NCI-H2081 treated with DMSO at 0.1 percent for 48 hours (cell line): Measurements from ENCODE around the gene DEFB129.
A peak's percentile ranks its signal among the peaks of the same experiment; 100 is the strongest.
"Not testable (repeated sequence)": the region's sequence is repeated elsewhere in the genome, so short reads cannot be mapped to it uniquely, and the experiment has no call there.

Experiments
- DNase-seq: peaks from one replicate; lab custom pipeline; 2025; lab: John Stamatoyannopoulos, UW

Gene DEFB129

DNA sequence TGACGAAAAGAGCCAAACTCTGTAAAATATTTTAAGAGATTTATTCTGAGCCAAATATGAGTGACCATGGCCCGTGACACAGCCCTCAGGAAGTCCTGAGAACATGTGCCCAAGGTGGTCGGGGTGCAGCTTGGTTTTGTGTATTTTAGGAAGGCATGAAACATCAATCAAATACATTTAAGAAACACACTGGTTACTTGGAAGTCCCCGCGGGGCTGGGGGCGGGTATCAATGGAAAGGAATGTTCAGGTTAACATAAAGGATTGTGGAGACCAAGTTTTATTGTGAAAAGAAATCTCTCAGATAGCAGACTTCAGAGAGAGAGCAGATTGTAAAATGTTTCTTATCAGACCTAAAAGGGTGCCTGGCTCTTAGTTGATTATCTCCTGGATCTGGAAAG lies 26.4 kb downstream of the DEFB129 start:
- DNase-seq: not testable (repeated sequence)

DNA sequence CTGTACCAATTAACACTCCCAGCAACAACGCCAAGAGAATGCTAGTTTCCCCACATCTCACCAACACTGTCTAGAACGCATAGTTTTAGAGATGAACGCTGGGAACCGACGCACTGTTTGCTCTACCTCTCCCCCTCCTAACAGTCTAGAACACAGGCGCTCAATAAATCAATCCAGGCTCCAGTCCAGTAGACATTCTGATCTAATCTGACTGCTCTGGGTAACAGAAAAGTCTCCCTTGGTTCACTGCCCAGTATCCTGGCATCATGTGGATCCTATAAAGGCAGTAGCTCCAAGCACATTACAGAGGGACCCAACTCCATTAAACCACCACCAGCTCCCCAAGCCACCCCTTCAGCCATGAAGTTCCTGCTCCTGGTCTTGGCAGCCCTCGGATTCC lies 30.4 kb downstream of the DEFB129 start, which contains the start of gene DEFB132:
Gene DEFB132 (plus strand): TSS at position 306 of the 400 bp plus-strand sequence. CDS start 55 bp downstream, at position 361.
- DNase-seq: no peak

DNA sequence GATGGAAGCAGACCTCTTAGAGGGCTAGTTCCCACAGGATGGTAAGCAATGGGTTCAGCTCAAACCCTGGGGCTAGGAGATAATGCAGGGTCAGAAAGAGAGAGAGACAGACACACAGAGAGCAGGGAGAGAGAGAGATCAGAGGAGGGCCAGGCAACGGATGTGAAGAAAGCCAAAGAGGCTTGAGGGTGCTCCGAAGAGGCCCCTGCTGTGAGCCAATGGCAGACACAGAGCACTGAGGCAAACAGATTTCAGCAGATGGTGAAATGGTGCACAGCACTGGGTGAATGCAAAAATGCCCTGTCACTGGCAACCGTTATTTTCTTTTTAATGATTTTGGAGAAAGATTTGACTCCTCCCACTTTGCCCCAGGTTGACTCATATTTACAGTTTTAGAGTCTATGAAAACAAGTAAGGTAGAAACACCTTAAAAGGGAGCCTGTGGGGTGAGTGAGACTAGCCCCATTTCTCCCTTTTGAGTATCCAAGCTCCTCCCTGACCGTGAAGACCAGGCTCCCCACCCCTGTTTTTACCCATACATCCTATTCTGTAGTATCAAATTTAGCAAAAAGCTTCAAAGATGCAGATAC lies 31.3 kb downstream of the DEFB129 start:
- DNase-seq: no peak

DNA sequence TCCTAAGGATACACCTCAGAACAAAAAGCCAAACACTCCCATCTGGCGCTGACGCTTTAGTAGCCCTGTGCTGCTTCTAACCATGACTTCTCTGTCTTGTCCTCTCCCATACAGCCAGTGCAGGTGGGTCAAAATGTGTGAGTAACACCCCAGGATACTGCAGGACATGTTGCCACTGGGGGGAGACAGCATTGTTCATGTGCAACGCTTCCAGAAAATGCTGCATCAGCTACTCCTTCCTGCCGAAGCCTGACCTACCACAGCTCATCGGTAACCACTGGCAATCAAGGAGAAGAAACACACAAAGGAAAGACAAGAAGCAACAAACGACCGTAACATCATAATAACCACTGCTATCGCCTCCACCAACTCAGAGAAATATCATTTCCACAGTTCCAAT lies 31.9 kb downstream of the DEFB129 start:
- no peak for DNase-seq

DNA sequence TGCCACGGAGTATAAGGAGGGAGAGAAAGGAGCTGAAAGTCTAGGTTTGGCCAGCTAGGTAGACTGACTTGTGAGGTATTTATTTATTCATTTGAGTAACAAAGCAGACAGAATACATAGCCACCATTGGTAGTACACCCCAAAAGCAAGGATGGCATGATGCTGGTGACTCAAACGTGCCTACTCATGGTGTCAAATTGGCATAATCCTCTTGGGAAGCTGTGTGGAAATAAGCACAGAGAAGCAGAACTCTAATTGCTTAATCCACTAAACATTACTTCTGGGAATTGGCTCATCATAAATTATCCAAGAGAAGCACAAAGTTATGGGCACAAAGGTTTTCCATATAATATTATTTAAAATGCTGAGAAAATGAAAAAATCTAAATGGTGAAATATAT lies 32.9 kb downstream of the DEFB129 start:
- DNase-seq: no peak

DNA sequence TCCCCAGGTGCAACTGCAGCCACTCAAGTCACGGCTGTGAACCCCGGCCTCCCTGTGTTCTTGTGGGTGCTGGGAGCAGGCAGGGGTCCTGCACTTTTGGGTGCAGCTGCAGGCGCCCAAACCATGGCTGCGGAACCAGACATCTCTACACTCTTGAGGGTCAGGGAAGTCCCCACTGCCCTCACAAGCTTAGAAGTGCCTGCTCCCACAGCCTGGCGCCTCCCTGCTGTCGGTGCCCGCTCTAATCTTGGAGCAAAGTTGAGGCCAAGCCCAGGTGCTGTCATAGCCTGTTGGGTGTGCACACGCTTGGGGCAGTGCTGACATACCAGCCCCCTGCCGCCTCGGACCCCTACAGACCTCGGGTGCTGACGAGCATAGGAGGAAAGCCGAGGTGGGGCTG lies 36.6 kb downstream of the DEFB129 start:
- no peak for DNase-seq

DNA sequence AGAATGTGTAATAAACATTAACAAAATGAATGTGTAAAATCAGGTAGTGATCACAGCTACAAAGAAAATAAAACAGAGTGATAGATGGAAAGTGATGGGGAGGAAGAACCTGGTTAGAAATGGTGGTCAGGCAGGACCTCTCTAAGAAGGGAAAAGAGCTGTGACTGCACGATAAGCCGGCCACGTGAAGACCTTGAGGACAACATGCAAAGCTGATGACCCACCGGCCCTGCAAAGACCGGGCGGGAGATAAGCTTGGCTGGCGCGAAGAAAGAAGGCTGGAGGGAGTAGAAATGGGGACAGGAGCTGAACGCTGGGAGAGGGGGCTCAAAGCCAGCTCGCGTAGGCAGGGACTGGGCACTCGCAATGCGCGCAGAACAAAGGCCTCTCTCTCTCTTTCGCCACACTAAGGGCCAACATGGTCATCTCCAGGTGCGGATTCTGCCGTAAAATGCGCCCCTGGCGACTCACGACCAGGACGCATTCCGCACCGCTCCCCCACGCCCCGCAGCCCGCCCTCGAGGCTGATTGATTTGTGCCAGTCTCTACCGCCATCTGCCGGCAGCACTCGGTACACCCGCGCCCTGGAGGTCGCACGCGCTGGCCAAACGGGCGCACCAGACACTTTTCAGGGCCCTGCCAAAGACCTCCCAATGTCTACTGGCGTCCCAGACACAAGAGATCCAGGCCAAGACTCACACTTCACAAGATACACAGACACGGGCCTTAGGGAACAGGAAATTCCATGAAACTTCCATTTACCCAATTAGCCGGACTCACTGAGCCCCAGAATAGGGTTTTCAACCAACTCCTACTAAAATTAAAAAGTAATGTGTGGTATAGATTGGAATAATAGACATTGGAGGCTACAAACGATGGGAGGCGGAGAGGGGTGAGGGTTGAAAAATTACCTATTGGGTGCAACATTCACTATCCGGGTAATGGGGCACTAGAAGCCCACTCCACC lies 39.8 kb downstream of the DEFB129 start:
- peak; percentile 38 for DNase-seq

DNA sequence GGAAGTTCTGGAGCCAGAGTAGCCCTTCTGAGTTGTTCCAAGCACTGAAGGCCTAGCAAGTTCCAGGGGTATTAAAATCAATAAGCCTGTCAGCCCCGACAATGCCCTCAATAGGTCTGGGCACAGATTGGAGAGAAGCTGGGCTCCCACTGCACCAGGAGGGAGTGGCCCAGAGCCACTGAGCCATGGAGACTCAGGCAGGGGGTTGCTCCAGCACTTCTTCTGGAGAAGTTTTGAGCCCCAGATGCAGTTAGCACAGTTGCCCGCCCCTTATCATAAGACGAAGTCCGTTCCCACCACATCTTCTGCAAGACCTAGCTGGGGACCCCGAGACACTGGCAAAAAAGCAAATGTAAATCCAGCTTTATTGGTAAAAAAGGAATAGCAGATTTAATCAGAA lies 43.5 kb downstream of the DEFB129 start:
- no peak for DNase-seq

DNA sequence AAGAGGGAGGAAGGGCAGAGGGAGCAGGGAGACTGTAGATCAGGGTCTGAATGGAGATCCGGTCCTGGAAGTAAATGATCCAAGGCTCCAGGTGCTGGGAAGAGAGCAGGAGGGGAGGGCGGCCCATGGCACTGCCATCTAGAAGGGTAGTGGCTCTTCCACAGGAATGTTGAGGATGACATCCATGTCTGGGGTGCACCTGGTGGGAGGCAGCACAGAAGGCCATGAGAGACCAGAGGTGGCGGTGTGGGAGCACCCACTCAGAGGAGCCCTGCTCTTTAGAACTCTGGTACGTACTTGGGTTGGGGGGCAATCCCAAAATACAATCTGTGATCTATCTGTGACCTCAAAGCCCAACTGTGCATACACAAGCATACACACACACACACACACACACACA lies 44.0 kb downstream of the DEFB129 start:
- no peak for DNase-seq

DNA sequence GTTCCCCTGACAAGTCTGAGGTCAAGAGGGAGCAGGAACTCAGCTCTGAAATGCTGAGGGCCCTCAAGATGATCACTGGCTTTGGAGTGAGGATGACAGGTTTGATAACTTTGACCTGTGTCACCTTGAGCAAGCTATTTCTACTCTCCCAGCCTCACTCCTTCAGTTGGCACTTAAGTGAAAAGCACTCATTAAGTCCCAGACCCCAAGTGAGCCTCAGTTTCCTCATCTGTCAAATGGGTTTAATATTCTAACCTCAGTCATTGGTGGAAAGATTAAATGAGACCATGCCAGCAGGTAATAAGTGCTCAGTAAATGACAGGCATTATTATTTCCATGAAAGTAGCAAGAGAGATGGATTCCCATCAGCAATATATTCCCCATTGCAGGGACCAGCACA lies 44.5 kb downstream of the DEFB129 start:
- DNase-seq: no peak

DNA sequence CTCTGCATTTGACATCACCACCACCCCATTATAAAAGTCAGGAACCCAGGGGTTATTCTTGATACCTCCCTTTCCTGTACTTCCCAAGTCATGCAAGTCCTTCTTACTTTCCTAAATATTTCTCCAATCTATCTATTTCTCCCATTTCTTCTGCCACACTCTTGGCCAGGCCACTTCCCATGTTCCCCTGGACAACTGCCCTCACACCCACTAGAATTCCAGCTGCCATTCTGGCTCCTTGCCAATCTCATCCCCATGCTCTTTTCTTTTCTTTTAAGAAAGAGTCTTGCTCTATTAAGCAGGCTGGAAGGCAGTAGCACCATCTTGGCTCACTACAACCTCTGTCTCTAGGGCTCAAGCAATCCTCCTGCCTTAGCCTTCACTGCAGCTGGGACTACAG lies 45.7 kb downstream of the DEFB129 start:
- DNase-seq: no peak

DNA sequence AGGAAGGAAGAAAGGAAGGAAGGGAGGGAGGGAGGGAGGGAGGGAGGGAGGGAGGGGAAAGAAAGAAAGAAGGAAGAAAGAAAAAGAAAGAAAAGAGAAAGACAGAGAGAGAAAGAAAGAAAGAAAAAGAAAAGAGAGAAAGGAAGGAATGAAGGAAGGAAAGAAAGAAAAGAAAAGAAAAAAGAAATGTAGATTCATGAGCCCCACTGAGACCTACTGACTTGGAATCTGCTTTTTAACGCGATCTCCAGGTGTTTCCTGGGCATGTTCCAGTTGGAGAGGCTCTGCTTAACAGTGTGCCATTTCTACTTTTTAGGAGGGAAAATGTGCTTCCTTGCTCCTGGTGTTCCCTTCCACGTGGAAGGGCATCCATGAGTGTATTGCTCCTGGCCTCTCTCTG lies 46.8 kb downstream of the DEFB129 start:
- no peak for DNase-seq

DNA sequence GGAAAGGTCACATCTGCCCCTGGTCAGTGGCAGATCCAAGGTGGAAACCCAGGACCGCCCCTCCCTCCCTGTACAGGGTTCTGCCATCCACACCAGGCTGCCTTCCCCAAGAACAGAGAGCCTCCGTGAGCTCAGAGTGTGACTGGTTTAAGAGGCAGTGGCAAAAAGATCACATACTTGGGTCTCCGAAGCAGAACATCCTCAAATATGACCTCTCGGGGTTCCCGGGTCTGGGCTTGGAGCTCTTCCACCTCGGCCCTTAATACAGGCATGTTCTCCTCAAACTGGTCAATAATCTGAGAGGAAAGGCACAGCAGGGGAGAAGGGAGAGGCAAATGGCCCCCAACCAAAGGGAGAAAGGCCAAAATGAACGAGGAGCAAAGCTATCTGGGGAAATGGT lies 48.7 kb downstream of the DEFB129 start:
- no peak for DNase-seq

DNA sequence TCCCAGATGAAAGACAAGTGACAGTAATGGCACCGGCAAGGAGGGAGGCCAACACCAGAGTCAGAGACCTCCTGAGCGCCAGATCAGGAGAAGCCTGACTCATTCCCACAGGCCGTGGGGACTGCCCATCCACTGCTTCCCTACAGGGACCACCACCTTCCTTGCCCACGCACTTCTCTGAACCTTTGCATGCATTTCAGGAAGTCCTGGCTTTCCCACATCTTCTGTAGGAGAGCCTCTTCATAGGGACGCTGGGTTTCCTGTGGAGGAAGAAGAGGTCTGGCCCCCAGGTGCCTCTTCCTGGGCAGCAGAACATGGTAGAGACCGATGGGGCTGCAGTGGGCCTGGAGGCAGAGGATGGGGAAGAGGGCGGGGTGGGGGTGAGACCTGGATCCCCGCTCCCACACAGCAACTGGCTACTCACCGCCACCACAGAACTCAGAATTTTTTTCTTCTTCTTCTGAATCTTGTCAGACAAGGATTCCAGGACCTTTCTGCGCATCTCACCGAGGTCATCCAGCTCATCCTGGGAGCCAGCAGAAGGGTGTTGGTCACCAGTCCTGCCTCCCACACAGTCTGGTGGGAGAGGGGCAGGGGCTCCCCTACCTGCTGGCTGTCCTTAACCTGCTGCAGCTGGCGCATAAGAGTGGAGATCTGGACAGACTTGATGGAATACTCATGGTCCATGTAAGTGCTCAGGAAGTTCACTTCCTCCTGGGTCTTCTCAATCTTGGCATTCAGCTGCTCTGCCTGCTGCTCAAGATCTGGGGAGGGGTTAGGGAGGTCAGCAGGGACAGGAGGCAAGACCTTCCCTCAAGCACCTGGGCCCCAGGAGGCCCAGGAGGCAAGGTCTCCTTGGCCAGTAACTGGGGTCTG lies 49.8 kb downstream of the DEFB129 start:
- DNase-seq: no peak

DNA sequence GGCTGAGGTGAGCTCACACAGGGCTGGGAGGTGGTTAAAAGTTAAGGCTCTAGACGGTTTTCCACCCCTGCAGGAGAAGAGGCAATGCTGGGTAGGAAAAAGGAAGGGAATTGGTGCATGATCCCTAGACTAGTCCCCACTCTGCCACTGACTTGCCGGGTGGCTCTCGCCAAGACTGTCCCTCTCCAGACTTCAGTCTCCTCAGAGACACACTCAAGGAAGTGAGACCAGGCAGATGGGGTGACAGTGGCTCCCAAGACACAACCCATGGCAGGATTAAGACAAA lies 50.4 kb downstream of the DEFB129 start:
- no peak for DNase-seq

DNA sequence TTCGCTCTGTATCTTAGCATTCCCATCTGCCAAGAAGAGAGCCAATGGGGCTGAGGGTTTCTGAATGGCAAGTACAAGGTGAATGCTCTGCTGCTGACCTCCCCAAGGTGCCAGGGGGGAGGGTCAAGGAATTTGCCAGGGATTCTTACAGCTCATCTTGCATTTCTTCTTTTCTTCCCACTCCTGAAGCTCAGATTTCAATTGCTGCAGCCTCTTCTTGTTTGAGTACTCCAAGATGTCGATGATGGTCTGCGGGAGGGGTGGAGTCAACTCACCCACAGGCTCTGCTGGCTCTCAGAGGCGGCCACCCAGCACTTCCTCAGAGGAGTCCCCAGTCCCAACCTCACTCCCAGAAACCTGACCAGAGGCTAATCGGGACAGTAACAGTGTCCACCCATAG lies 51.1 kb downstream of the DEFB129 start:
- DNase-seq: no peak

DNA sequence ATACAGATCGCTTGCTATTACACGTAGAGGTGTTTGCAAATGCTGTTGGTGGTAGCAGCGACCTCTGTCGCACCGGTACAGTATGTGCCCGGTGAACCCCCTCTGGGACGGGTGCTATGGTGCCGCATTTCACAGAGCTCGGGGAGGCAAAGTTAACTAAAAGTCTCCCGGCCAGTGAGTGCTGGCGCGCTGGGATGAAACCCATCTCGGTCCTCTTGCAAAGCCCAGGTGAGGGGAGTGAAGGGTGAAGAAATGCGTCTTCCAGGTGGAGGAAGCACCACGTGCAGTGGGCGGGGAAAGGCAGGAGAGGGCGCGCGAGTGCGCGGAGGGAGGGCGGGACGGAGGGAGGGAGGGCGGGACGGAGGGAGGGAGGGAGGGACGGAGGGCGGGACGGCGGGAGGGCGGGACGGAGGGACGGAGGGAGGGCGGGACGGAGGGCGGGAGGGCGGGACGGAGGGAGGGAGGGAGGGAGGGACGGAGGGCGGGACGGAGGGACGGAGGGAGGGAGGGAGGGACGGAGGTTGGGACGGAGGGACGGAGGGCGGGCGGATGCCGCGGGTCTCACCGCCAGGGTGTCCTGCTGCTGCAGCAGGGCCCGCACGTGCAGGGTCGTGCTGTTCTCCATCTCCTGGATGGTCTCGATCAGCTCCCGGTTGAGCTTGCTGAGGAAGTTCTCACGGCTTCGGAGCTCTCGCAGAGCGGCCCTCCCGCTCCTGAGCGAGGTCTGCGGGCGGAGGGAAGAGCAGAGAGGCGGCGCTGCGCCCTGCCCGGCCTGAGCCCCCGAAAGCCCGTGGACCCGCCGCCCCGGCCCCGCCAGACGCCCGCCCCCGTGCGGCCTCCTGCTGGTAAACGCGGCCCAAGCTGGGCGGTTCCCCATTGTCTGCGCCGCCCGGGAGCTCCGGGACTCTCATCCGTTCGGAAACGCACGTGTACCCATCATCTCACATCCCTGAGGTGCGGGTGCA lies 51.8 kb downstream of the DEFB129 start:
- DNase-seq: no peak
